ENCODE measurements around the gene DCHS1. TPM values are rescaled to one million over a fixed set of nuclear protein-coding genes. Genes with fewer than 3 reads are reported as not detected.

Gene DCHS1
- total and polyA plus RNA-seq, 9 of the 15 experiments (the other 6 are each of a cell fraction or from before 2014, with no cell fraction given), result 0.04 to 0.49 (median 0.14) TPM; not detected in 2

GRCh38 chr11:6612213-6613041, 43.2 kb downstream of the DCHS1 start, which contains the start of gene TAF10 (continued):
- TF ChIP-seq THRB (CRISPR knock-in tag; conservative IDR thresholded peaks at IDR 0.05) (peak; percentile 68; the same call in 1 of the 2 replicates), POLR2AphosphoS5 (IDR thresholded peaks at IDR 0.05; ENCODE audit: control insufficient read depth, insufficient read depth, low read depth, low read length) (peak; percentile 90), RNF219 (CRISPR knock-in tag; IDR thresholded peaks at IDR 0.05) (peak; percentile 74; the same call in 1 of the 2 replicates), CBX1 (IDR thresholded peaks at IDR 0.05; ENCODE audit: low read depth) (peak; percentile 66; the same call in 1 of the 2 replicates), RBM14 (IDR thresholded peaks at IDR 0.05; ENCODE audit: borderline replicate concordance, insufficient read depth, low read depth, low read length) (no peak), HEY1 (CRISPR knock-in tag; IDR thresholded peaks at IDR 0.05; ENCODE audit: borderline replicate concordance) (0 out of 2 replicates have a peak, but pooled peaks have one; percentile 65), ZNF449 (CRISPR knock-in tag; IDR thresholded peaks at IDR 0.05) (no peak), CHD7 (IDR thresholded peaks at IDR 0.05; ENCODE audit: low read depth, low read length) (no peak)

Measured in K562 (cell line).